AG09319 (cell line): ENCODE measurements around the gene ST6GALNAC4.

Experiments
- DNase-seq: peaks from one replicate; pipeline ENCODE4 v3.0.0-alpha.2; 2010; ENCODE audit warnings: low read depth; ENCODE audit errors: extremely low read depth
- CTCF ChIP-seq: IDR thresholded peaks from 2 replicates; pipeline ENCODE4 v1.5.1; 2011; ENCODE audit warnings: low read depth, mild to moderate bottlenecking, inconsistent platforms, low read length, moderate library complexity

ST6GALNAC4 gene

GRCh38 chr9:127945942-127946341 is 29.1 kb upstream of the ST6GALNAC4 start:
- TF ChIP-seq CTCF = no peak
- DNase-seq = no peak

GRCh38 chr9:127945338-127945737 is 28.5 kb upstream of the ST6GALNAC4 start:
- TF ChIP-seq CTCF = no peak
- DNase-seq = no peak

- DNase-seq = no peak
- no peak for TF ChIP-seq CTCF
These were observed 27.9 kb upstream of the ST6GALNAC4 start for GRCh38 chr9:127944586-127945218.

- TF ChIP-seq CTCF = peak; percentile 95
- no peak for DNase-seq
These were observed 26.9 kb upstream of the ST6GALNAC4 start for GRCh38 chr9:127943731-127944144.

- TF ChIP-seq CTCF = no peak
- no peak for DNase-seq
These were observed 26.3 kb upstream of the ST6GALNAC4 start for GRCh38 chr9:127943011-127943662.

DNA sequence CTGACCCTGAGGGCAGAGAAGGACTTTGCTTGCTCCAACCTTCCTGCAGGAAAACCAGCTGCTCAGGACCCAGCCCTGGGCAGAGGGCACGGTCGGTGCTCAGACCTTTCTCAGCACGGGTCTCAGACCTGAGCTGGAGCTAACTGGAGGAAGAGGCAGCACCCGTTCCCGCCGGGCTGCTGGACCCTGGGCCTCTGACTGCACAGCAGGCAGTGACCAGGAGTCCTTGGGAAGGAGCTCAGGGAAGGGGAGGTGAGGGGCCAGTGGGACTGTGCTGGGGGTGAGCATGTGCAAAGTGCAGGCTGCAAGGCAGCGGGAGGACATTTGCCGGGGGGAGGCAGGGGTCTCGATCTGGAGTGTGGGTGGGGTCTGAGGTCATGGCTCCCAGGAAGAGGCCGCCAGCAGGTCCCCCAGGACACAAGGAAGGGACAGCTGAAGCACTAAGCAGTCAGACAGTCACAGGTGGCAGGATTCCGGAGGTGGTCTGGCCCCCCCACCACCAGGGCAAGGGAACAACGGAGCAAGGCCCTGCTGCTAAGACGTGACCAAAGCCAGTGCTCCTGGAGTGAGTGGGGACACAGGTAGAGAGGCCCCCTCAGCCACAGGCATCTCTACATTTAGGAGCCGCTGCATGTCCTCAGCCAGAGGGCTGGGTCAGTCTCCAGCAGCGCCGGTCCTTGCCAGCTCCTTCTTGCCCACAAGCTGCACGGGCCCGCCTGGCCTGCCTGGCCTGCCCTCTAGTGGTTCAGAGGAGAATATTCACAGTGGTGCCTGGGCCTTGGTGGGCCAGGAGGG is 25.6 kb upstream of the ST6GALNAC4 start:
- TF ChIP-seq CTCF = peak; percentile 80
- no peak for DNase-seq

- TF ChIP-seq CTCF = no peak
- DNase-seq = no peak
These were observed 25.0 kb upstream of the ST6GALNAC4 start for GRCh38 chr9:127941961-127942215.
